ENCODE measurements around the gene BCL2L14. TPM values are rescaled to one million over a fixed set of nuclear protein-coding genes. Genes with fewer than 3 reads are reported as not detected.

BCL2L14 gene
- total RNA-seq, 1 experiment from 2014 or later, result 0.90 TPM

DNA sequence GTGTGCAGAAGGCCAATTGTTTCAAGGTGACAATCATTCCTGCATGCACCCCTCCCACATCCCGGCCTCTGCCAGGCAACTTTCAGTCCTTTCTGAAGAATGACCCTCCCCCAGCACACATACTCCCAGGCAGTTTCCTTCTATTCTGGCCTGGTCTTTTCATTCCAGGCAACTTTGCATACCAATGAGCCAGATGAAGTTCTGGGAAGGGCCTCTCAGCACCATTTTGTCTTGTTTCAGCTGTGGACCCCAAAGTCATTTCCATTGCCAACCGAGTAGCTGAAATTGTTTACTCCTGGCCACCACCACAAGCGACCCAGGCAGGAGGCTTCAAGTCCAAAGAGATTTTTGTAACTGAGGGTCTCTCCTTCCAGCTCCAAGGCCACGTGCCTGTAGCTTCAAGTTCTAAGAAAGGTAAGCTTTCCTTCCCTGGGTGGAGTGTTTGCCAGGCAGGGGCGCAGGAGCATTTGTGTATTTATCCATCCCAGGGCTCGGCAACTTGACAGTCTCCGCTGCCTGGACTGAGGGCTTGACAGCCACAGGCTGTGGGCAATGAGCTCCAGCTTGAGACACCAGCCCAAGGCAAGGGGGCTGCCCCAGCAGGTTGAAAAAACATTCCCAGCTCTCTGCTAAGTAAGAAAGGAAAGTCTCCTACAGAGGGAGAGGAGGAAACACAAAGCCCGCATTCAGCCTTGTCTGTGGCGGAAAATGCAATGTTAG is 16.4 kb downstream of the BCL2L14 start:
- Mint-ChIP-seq H3K27ac (peak overlapping the region; percentile 16), H3K4me1 (peaks cover 32% of the 10 kb centered on the region), H3K27me3 (ENCODE audit: low read depth) (no peaks in the 10 kb centered on the region), H3K4me3 (peak overlapping the region; percentile 28; the same call in 1 of the 2 replicates), H3K36me3 (no peaks in the 10 kb centered on the region), H3K9me3 (no peaks in the 10 kb centered on the region)
- peak; percentile 38 for DNase-seq (ENCODE audit: low spot score)
- peak; percentile 87 for ATAC-seq
- TF ChIP-seq, protein P1, sequence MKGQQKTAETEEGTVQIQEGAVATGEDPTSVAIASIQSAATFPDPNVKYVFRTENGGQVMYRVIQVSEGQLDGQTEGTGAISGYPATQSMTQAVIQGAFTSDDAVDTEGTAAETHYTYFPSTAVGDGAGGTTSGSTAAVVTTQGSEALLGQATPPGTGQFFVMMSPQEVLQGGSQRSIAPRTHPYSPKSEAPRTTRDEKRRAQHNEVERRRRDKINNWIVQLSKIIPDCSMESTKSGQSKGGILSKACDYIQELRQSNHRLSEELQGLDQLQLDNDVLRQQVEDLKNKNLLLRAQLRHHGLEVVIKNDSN (CRISPR knock-in tag; IDR thresholded peaks at IDR 0.05), result peak; percentile 50; the same call in 1 of the 2 replicates
- peak; percentile 36; the same call in 1 of the 2 replicates for TF ChIP-seq TEAD1 (CRISPR knock-in tag; IDR thresholded peaks at IDR 0.05)
- TF ChIP-seq NR1H2 (CRISPR knock-in tag; IDR thresholded peaks at IDR 0.05), result no peak
- TF ChIP-seq, protein P2, sequence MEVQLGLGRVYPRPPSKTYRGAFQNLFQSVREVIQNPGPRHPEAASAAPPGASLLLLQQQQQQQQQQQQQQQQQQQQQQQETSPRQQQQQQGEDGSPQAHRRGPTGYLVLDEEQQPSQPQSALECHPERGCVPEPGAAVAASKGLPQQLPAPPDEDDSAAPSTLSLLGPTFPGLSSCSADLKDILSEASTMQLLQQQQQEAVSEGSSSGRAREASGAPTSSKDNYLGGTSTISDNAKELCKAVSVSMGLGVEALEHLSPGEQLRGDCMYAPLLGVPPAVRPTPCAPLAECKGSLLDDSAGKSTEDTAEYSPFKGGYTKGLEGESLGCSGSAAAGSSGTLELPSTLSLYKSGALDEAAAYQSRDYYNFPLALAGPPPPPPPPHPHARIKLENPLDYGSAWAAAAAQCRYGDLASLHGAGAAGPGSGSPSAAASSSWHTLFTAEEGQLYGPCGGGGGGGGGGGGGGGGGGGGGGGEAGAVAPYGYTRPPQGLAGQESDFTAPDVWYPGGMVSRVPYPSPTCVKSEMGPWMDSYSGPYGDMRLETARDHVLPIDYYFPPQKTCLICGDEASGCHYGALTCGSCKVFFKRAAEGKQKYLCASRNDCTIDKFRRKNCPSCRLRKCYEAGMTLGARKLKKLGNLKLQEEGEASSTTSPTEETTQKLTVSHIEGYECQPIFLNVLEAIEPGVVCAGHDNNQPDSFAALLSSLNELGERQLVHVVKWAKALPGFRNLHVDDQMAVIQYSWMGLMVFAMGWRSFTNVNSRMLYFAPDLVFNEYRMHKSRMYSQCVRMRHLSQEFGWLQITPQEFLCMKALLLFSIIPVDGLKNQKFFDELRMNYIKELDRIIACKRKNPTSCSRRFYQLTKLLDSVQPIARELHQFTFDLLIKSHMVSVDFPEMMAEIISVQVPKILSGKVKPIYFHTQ (CRISPR knock-in tag; IDR thresholded peaks at IDR 0.05), result peak; percentile 61; the same call in 1 of the 2 replicates
- no peak for TF ChIP-seq GABPB1 (CRISPR knock-in tag; IDR thresholded peaks at IDR 0.05)
- TF ChIP-seq, protein P3, sequence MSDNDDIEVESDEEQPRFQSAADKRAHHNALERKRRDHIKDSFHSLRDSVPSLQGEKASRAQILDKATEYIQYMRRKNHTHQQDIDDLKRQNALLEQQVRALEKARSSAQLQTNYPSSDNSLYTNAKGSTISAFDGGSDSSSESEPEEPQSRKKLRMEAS (CRISPR knock-in tag; IDR thresholded peaks at IDR 0.05), result peak; percentile 85
- TF ChIP-seq, protein P4, sequence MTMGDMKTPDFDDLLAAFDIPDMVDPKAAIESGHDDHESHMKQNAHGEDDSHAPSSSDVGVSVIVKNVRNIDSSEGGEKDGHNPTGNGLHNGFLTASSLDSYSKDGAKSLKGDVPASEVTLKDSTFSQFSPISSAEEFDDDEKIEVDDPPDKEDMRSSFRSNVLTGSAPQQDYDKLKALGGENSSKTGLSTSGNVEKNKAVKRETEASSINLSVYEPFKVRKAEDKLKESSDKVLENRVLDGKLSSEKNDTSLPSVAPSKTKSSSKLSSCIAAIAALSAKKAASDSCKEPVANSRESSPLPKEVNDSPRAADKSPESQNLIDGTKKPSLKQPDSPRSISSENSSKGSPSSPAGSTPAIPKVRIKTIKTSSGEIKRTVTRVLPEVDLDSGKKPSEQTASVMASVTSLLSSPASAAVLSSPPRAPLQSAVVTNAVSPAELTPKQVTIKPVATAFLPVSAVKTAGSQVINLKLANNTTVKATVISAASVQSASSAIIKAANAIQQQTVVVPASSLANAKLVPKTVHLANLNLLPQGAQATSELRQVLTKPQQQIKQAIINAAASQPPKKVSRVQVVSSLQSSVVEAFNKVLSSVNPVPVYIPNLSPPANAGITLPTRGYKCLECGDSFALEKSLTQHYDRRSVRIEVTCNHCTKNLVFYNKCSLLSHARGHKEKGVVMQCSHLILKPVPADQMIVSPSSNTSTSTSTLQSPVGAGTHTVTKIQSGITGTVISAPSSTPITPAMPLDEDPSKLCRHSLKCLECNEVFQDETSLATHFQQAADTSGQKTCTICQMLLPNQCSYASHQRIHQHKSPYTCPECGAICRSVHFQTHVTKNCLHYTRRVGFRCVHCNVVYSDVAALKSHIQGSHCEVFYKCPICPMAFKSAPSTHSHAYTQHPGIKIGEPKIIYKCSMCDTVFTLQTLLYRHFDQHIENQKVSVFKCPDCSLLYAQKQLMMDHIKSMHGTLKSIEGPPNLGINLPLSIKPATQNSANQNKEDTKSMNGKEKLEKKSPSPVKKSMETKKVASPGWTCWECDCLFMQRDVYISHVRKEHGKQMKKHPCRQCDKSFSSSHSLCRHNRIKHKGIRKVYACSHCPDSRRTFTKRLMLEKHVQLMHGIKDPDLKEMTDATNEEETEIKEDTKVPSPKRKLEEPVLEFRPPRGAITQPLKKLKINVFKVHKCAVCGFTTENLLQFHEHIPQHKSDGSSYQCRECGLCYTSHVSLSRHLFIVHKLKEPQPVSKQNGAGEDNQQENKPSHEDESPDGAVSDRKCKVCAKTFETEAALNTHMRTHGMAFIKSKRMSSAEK (CRISPR knock-in tag; IDR thresholded peaks at IDR 0.05; ENCODE audit: borderline replicate concordance), result peak; percentile 35; the same call in 1 of the 2 replicates
- TF ChIP-seq ZNF396 (CRISPR knock-in tag; IDR thresholded peaks at IDR 0.05; ENCODE audit: borderline replicate concordance), result peak; percentile 74; the same call in 1 of the 2 replicates
- TF ChIP-seq ZNF423 (CRISPR knock-in tag; IDR thresholded peaks at IDR 0.05), result no peak
- TF ChIP-seq, protein P5, sequence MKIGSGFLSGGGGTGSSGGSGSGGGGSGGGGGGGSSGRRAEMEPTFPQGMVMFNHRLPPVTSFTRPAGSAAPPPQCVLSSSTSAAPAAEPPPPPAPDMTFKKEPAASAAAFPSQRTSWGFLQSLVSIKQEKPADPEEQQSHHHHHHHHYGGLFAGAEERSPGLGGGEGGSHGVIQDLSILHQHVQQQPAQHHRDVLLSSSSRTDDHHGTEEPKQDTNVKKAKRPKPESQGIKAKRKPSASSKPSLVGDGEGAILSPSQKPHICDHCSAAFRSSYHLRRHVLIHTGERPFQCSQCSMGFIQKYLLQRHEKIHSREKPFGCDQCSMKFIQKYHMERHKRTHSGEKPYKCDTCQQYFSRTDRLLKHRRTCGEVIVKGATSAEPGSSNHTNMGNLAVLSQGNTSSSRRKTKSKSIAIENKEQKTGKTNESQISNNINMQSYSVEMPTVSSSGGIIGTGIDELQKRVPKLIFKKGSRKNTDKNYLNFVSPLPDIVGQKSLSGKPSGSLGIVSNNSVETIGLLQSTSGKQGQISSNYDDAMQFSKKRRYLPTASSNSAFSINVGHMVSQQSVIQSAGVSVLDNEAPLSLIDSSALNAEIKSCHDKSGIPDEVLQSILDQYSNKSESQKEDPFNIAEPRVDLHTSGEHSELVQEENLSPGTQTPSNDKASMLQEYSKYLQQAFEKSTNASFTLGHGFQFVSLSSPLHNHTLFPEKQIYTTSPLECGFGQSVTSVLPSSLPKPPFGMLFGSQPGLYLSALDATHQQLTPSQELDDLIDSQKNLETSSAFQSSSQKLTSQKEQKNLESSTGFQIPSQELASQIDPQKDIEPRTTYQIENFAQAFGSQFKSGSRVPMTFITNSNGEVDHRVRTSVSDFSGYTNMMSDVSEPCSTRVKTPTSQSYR (CRISPR knock-in tag; IDR thresholded peaks at IDR 0.05), result peak; percentile 56; the same call in 1 of the 2 replicates
- TF ChIP-seq NR2C2 (CRISPR knock-in tag; IDR thresholded peaks at IDR 0.05), result no peak
- no peak for TF ChIP-seq ELF4 (CRISPR knock-in tag; IDR thresholded peaks at IDR 0.05; ENCODE audit: low read depth)
- TF ChIP-seq, protein P6, sequence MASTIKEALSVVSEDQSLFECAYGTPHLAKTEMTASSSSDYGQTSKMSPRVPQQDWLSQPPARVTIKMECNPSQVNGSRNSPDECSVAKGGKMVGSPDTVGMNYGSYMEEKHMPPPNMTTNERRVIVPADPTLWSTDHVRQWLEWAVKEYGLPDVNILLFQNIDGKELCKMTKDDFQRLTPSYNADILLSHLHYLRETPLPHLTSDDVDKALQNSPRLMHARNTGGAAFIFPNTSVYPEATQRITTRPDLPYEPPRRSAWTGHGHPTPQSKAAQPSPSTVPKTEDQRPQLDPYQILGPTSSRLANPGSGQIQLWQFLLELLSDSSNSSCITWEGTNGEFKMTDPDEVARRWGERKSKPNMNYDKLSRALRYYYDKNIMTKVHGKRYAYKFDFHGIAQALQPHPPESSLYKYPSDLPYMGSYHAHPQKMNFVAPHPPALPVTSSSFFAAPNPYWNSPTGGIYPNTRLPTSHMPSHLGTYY (CRISPR knock-in tag; IDR thresholded peaks at IDR 0.05), result 0 out of 2 replicates have a peak, but pooled peaks have one; percentile 59
- TF ChIP-seq SMAD4 (CRISPR knock-in tag; IDR thresholded peaks at IDR 0.05), result no peak
- TF ChIP-seq FOXP1 (CRISPR knock-in tag; IDR thresholded peaks at IDR 0.05; ENCODE audit: borderline replicate concordance), result no peak
- TF ChIP-seq EMX1 (CRISPR knock-in tag; IDR thresholded peaks at IDR 0.05), result no peak
- TF ChIP-seq, protein P7, sequence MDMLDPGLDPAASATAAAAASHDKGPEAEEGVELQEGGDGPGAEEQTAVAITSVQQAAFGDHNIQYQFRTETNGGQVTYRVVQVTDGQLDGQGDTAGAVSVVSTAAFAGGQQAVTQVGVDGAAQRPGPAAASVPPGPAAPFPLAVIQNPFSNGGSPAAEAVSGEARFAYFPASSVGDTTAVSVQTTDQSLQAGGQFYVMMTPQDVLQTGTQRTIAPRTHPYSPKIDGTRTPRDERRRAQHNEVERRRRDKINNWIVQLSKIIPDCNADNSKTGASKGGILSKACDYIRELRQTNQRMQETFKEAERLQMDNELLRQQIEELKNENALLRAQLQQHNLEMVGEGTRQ (CRISPR knock-in tag; IDR thresholded peaks at IDR 0.05), result no peak
- TF ChIP-seq GRHL2 (CRISPR knock-in tag; IDR thresholded peaks at IDR 0.05; ENCODE audit: insufficient replicate concordance, severe bottlenecking), result no peak
- CTCF ChIA-PET, result interaction anchor here (0.6 to 1.0 kb wide), 4 partner anchors 10 to 643 kb away, joined by 3 to 4 read pairs (median 4); no protein-coding TSS in a partner anchor
- POLR2A ChIA-PET, result interaction anchor here (0.5 to 0.6 kb wide), 2 partner anchors 626 to 805 kb away, joined by 4 to 5 read pairs; no protein-coding TSS in a partner anchor

All from WTC11 (cell line).